K562 (cell line): ENCODE results near the gene IL11. TPM values are rescaled to one million over a fixed set of nuclear protein-coding genes. Genes with fewer than 3 reads are reported as not detected.
A peak's percentile ranks its signal among the peaks of the same experiment; 100 is the strongest.

Source experiments
- BCOR ChIP-seq: fragments of 450-650 bp; IDR thresholded peaks from 2 replicates; pipeline ENCODE4 v1.6.1; 2016
- BRD9 ChIP-seq: fragments of 450-650 bp; IDR thresholded peaks from 2 replicates; pipeline ENCODE4 v1.6.1; 2018; ENCODE audit warnings: low read depth; ENCODE audit not compliant: partially characterized antibody
- CCAR2 ChIP-seq: fragments of 200-400 bp; formaldehyde crosslinking; IDR thresholded peaks from 2 replicates; pipeline ENCODE4 v1.6.1; 2017; ENCODE audit warnings: mild to moderate bottlenecking, low read depth, low read length
- CHD4 ChIP-seq: fragments of 200-600 bp; sonication (generic); IDR thresholded peaks from 3 replicates; pipeline ENCODE4 v1.6.1; 2012; ENCODE audit warnings: low read depth, mild to moderate bottlenecking, mixed read lengths, low read length, inconsistent platforms; ENCODE audit not compliant: insufficient read depth, insufficient replicate concordance, poor library complexity, severe bottlenecking
- FIP1L1 ChIP-seq: fragments of 200-400 bp; formaldehyde crosslinking; IDR thresholded peaks from 2 replicates; pipeline ENCODE4 v1.6.1; 2018; ENCODE audit warnings: mild to moderate bottlenecking, low read depth, low read length; ENCODE audit not compliant: poor library complexity, severe bottlenecking
- HDAC6 ChIP-seq: IDR thresholded peaks from 2 replicates; pipeline ENCODE4 v1.6.1; 2012; ENCODE audit warnings: low read depth, mild to moderate bottlenecking, control low read depth, inconsistent platforms, low read length, moderate library complexity
- HNRNPLL ChIP-seq: fragments of 200-400 bp; formaldehyde crosslinking; IDR thresholded peaks from 2 replicates; pipeline ENCODE4 v1.6.1; 2017; ENCODE audit warnings: low read length, low read depth, mild to moderate bottlenecking; ENCODE audit not compliant: poor library complexity, severe bottlenecking
- KAT8 ChIP-seq: fragments of 450-650 bp; IDR thresholded peaks from 2 replicates; pipeline ENCODE4 v1.6.1; 2016; ENCODE audit warnings: low read depth, mild to moderate bottlenecking
- MYBL2 ChIP-seq, 2 experiments: fragments of 450-650 bp in 1 of 2; sonication (generic) in 1 of 2; formaldehyde crosslinking in 1 of 2; IDR thresholded peaks; 2 replicates each; pipeline versions ENCODE4 v1.6.1 to v1.8.1; 2017 to 2022; ENCODE audit warnings: borderline replicate concordance in 1 of 2, inconsistent platforms in 1 of 2, low read depth in 1 of 2, mild to moderate bottlenecking in 1 of 2, missing genetic modification reagents in 1 of 2, moderate library complexity in 1 of 2
- MYNN ChIP-seq, 2 experiments: sonication (generic); formaldehyde crosslinking in 1 of 2; IDR thresholded peaks; 2 replicates each; pipeline versions ENCODE4 v1.5.0 to v1.6.1; 2016 to 2020; ENCODE audit warnings: antibody characterized with exemption in 1 of 2, missing genetic modification reagents in 1 of 2
- NONO ChIP-seq, 2 experiments: fragments of 200-400 bp in 1 of 2; fragments of 450-650 bp in 1 of 2; formaldehyde crosslinking in 1 of 2; IDR thresholded peaks; 2 replicates each; pipeline ENCODE4 v1.6.1; 2017; ENCODE audit warnings: low read depth in 2 of 2, mild to moderate bottlenecking in 2 of 2, moderate library complexity in 2 of 2, low read length in 1 of 2
- NR2C1 ChIP-seq, 2 experiments: fragments of 450-650 bp; IDR thresholded peaks; 2 replicates each; pipeline ENCODE4 v1.6.1; 2017; ENCODE audit warnings: mild to moderate bottlenecking in 2 of 2, antibody characterized with exemption in 1 of 2, inconsistent platforms in 1 of 2, missing compliant biosample characterization in 1 of 2, missing genetic modification characterization in 1 of 2
- RBM39 ChIP-seq: fragments of 200-400 bp; formaldehyde crosslinking; optimal IDR thresholded peaks from 2 replicates; pipeline ENCODE3; 2018; ENCODE audit warnings: low read depth, low read length
- SMARCE1 ChIP-seq: fragments of 450-650 bp; IDR thresholded peaks from 2 replicates; pipeline ENCODE4 v1.7.1; 2016; ENCODE audit warnings: mild to moderate bottlenecking
- TSC22D4 ChIP-seq: fragments of 450-650 bp; IDR thresholded peaks from 2 replicates; pipeline ENCODE4 v1.6.1; 2016; ENCODE audit warnings: missing genetic modification characterization, missing biosample characterization, control low read depth
- ZC3H11A ChIP-seq: IDR thresholded peaks from 2 replicates; pipeline ENCODE4 v1.6.1; 2012; ENCODE audit warnings: low read depth, low read length, improper control_type of control experiment
- ZNF282 ChIP-seq: sonication (generic); formaldehyde crosslinking; IDR thresholded peaks from 2 replicates; pipeline ENCODE4 v1.8.1; 2023; ENCODE audit warnings: missing genetic modification reagents
- ZNF57 ChIP-seq: fragments of 450-650 bp; formaldehyde crosslinking; IDR thresholded peaks from 2 replicates; pipeline ENCODE4 v1.4.0; 2020; ENCODE audit warnings: mild to moderate bottlenecking, moderate library complexity
- polyA plus RNA-seq, 8 experiments: library from polyadenylated mRNA; depleted of rRNA in 4 of 8; stranded (reverse) in 5 of 8; unstranded in 3 of 8; fragments of >200 nt; fragmentation: Nextera tagmentation in 2 of 8; fragmentation: Illumina TruSeq in 1 of 8; extraction: Ambion mirVana in 2 of 8; extraction: Trizol in 1 of 8; gene quantifications; 2 replicates each; pipeline versions ENCODE4 v1.2.1 to v1.2.3, GENCODE V29; 2011 to 2014; ENCODE audit warnings: inconsistent platforms in 1 of 8, missing spikeins in 1 of 8
- total RNA-seq, 7 experiments: library from RNA; depleted of rRNA in 6 of 7; stranded (reverse); fragments of >200 nt in 6 of 7; fragmentation: Illumina TruSeq in 2 of 7; extraction: Trizol in 2 of 7; gene quantifications; 2 replicates each; pipeline versions ENCODE4 v1.2.1 to v1.2.3, GENCODE V29; 2011 to 2021; ENCODE audit warnings: low replicate concordance in 1 of 7
- TF ChIP-seq, protein P1 (sequence below): sonication (generic); IDR thresholded peaks from 2 replicates; pipeline ENCODE4 v1.6.1; 2016
- TF ChIP-seq, protein P2 (sequence below): IDR thresholded peaks from 3 replicates; pipeline ENCODE4 v1.6.1; 2011; ENCODE audit warnings: borderline replicate concordance, mild to moderate bottlenecking, moderate library complexity; ENCODE audit not compliant: insufficient read length; ENCODE audit errors: extremely low read depth

Gene IL11
- total and polyA plus RNA-seq, 9 of the 15 experiments (the other 6 are each of a cell fraction or from before 2014, with no cell fraction given): 0.04 to 0.42 (median 0.06) TPM; not detected in 6

GRCh38 chr19:55407800-55408532 lies 37.7 kb upstream of the IL11 start (continued):
- TF ChIP-seq ZC3H11A (no peak), BRD9 (no peak), ZNF282 (CRISPR knock-in tag) (no peak), CHD4 (no peak), MYBL2 (IDR thresholded peaks at IDR 0.05; ENCODE audit: low read depth) (peak; percentile 100), MYBL2 (CRISPR knock-in tag; IDR thresholded peaks at IDR 0.05; ENCODE audit: borderline replicate concordance) (peak; percentile 100; the same call in 1 of the 2 replicates), RBM39 (no peak), FIP1L1 (no peak), ZNF57 (no peak), HDAC6 (no peak), NONO (IDR thresholded peaks at IDR 0.05; ENCODE audit: low read depth in 2 of 2, low read length in 1 of 2) (no peak), KAT8 (no peak), BCOR (no peak), SMARCE1 (no peak), MYNN (IDR thresholded peaks at IDR 0.05) (no peak), MYNN (CRISPR knock-in tag; IDR thresholded peaks at IDR 0.05) (no peak), NR2C1 (IDR thresholded peaks at IDR 0.05) (no peak), NR2C1 (tag; IDR thresholded peaks at IDR 0.05) (0 out of 2 replicates have a peak, but pooled peaks have one; percentile 17), HNRNPLL (peak; percentile 93), CCAR2 (no peak), TSC22D4 (no peak)
- TF ChIP-seq, protein P1, sequence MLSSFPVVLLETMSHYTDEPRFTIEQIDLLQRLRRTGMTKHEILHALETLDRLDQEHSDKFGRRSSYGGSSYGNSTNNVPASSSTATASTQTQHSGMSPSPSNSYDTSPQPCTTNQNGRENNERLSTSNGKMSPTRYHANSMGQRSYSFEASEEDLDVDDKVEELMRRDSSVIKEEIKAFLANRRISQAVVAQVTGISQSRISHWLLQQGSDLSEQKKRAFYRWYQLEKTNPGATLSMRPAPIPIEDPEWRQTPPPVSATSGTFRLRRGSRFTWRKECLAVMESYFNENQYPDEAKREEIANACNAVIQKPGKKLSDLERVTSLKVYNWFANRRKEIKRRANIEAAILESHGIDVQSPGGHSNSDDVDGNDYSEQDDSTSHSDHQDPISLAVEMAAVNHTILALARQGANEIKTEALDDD: no peak
- TF ChIP-seq, protein P2, sequence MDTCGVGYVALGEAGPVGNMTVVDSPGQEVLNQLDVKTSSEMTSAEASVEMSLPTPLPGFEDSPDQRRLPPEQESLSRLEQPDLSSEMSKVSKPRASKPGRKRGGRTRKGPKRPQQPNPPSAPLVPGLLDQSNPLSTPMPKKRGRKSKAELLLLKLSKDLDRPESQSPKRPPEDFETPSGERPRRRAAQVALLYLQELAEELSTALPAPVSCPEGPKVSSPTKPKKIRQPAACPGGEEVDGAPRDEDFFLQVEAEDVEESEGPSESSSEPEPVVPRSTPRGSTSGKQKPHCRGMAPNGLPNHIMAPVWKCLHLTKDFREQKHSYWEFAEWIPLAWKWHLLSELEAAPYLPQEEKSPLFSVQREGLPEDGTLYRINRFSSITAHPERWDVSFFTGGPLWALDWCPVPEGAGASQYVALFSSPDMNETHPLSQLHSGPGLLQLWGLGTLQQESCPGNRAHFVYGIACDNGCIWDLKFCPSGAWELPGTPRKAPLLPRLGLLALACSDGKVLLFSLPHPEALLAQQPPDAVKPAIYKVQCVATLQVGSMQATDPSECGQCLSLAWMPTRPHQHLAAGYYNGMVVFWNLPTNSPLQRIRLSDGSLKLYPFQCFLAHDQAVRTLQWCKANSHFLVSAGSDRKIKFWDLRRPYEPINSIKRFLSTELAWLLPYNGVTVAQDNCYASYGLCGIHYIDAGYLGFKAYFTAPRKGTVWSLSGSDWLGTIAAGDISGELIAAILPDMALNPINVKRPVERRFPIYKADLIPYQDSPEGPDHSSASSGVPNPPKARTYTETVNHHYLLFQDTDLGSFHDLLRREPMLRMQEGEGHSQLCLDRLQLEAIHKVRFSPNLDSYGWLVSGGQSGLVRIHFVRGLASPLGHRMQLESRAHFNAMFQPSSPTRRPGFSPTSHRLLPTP: no peak
